Retinal pigment epithelial cell (primary cell): ENCODE measurements around the gene NPPA.
A peak's percentile ranks its signal among the peaks of the same experiment; 100 is the strongest.
"Not testable (repeated sequence)": the region's sequence is repeated elsewhere in the genome, so short reads cannot be mapped to it uniquely, and the experiment has no call there.

Experiments used
- DNase-seq: peaks from one replicate; pipeline ENCODE4 v3.0.0-alpha.2; 2010; ENCODE audit warnings: low read depth
- H3K4me3 ChIP-seq: 2 replicates; pipeline ENCODE4 v1.5.1; 2011; ENCODE audit warnings: mild to moderate bottlenecking, low read length, control low read depth, moderate library complexity
- TF ChIP-seq, protein P1 (sequence below): conservative IDR thresholded peaks from 2 replicates; pipeline ENCODE4 v1.5.1; 2011; ENCODE audit warnings: low read depth, low read length, control low read depth, inconsistent platforms

NPPA gene

DNA sequence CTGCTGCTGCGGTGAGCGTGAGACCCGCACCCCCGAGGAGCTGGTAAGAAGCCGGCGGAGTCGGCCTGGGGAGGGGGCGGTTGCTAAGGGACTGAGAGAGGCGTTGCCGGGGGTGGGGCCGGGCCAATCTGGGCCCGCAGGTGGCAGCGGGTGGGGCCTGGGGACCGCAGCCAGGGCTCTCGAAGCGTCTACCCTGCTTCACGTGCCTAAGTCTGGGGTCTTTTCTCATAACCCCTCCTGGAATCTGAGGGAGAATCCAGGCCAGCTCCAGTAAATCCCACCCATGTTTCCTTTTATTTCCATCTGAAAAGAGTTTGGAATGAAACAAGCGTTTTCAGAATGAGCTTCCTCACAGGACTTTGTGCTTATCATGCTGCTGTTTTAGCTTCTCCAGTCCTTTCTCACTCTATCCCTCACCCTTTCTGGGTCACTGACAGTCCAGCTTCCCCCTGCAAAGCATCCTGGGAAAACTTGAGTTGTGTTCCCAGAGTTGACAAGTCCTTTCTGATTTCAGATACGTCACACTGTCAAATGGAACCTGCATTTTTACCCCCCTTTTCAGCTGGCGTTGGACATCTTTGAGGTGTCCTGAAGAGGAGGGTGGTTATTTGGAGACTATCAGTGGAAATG lies 41.2 kb downstream of the NPPA start:
- DNase-seq: no peak
- peak overlapping the region; percentile 52 for H3K4me3 ChIP-seq
- TF ChIP-seq, protein P1, sequence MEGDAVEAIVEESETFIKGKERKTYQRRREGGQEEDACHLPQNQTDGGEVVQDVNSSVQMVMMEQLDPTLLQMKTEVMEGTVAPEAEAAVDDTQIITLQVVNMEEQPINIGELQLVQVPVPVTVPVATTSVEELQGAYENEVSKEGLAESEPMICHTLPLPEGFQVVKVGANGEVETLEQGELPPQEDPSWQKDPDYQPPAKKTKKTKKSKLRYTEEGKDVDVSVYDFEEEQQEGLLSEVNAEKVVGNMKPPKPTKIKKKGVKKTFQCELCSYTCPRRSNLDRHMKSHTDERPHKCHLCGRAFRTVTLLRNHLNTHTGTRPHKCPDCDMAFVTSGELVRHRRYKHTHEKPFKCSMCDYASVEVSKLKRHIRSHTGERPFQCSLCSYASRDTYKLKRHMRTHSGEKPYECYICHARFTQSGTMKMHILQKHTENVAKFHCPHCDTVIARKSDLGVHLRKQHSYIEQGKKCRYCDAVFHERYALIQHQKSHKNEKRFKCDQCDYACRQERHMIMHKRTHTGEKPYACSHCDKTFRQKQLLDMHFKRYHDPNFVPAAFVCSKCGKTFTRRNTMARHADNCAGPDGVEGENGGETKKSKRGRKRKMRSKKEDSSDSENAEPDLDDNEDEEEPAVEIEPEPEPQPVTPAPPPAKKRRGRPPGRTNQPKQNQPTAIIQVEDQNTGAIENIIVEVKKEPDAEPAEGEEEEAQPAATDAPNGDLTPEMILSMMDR: no peak

DNA sequence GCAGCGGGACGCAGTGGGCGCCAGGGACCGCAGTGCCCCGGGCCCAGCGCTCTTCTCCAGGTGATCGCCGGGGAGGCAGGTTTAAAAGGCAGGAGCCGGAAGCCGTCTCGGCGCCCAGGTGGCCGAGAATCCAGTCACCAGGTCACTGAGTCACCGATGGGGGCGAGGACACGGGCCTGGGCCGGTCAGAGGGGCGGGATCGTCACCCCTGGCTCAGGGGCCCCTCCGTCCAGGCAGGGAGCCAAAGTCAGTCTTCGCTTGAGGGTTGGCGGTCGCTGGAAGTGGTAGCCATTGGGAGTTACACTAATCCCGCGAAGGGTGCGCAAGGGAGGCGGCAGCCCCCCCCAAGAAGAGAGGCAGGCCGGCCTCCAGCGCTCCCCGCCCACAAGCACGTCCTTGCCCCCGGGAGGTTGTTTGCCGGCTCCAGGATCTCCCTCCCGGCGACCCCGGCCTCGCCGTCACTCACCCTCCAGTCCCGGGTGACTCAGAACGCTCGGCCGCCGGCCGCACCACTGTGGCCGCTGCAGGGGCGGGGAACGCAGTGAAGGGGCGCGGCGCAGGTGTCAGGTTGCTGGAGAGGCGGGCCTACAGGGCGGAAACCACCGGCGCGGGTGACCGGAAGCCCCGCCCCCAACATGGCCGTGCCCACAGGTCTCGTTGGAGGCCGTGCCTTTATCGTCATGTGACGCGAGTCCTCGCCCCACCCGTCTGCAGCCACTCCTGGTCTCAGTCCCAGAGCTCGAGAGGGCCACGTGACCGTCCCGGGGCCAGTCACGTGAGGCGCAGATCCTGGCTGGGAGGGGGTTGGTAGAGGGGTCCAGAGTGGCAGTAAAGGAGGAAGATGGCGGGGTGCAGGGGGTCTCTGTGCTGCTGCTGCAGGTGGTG lies 41.9 kb downstream of the NPPA start, which contains the start of the genes CLCN6 and MTHFR:
CLCN6 (plus strand) TSS at position 770 of the 885 bp plus-strand sequence; CDS start at position 842, 72 bp downstream.
MTHFR (minus strand) TSS at position 543 of the 885 bp plus-strand sequence. CDS start 2,848 bp downstream, outside the sequence.
- peak; percentile 96 for DNase-seq

DNA sequence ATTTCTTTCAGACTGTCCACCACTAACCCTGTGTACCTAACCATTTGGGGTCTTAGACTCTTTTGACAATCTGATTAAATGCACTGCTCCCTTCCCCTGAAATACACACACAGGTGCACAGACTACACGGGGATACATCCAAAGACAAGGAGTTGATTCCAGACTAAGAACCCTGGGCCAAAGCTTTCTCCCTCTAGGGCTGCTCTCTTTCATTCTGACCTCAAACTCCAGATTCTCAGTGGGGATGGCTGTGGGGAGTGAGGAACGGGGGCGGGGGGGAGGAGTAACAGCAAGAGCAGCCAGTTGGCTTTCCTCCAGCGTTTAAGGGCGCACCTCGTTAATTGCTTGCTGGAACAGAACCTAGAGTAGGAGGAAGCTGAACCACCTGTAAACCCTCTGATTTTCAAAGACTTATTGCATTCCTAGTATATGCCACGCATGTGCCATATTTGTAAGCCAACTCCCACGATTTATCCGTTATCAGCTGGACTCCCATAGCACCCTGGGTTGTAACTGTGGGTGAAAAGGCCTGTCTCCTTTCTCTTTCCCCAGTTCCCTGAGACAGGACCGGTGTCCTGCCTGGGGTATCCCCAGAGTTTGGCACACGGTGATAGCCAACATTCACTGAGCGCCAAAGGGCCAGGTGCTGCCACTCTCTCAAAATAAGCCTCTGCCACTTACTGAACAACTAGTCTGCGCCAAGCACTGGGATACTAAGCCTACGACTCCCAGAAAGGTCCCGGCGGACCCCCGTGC lies 42.7 kb downstream of the NPPA start:
- TF ChIP-seq, protein P1: no peak
- H3K4me3 ChIP-seq: peak overlapping the region; percentile 52
- peak; percentile 68 for DNase-seq

More for the DNA sequence above, 41.9 kb downstream of the NPPA start, which contains the start of the genes CLCN6 and MTHFR:
- TF ChIP-seq, protein P1: no peak
- H3K4me3 ChIP-seq: peak within 1 kb of the TSS; percentile 52

DNA sequence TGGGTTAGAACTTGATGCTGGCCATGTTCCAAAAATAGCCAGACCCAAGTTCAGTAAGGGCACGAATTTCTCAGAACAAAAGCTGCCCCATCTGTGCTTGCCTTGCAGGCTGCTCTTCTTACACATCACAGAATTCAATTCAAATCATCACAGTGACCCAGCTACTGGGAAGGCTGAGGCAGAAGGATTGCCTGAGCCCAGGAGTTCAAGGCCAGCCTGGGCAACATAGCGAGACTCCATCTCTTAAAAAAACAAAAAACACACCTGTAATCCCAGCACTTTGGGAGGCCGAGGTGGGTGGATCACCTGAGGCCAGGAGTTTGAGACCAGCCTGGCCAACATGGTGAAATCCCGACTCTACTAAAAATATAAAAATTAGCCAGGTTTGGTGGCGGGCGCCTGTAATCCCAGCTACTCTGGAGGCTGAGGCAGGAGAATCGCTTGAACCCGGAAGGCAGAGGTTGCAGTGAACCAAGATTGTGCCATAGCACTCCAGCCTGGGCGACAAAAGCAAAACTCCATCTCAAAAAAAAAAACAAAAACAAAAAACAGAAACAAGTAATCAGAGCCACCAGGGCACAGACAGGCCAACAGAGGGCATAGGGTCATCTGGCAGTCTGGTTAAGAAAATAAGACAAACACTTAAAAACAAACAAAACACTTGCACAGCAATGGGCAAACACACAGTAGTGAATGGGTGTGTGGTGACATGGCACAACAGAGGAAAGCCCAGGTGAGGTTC lies 43.5 kb downstream of the NPPA start:
- H3K4me3 ChIP-seq: peak overlapping the region; percentile 68
- DNase-seq: not testable (repeated sequence)

DNA sequence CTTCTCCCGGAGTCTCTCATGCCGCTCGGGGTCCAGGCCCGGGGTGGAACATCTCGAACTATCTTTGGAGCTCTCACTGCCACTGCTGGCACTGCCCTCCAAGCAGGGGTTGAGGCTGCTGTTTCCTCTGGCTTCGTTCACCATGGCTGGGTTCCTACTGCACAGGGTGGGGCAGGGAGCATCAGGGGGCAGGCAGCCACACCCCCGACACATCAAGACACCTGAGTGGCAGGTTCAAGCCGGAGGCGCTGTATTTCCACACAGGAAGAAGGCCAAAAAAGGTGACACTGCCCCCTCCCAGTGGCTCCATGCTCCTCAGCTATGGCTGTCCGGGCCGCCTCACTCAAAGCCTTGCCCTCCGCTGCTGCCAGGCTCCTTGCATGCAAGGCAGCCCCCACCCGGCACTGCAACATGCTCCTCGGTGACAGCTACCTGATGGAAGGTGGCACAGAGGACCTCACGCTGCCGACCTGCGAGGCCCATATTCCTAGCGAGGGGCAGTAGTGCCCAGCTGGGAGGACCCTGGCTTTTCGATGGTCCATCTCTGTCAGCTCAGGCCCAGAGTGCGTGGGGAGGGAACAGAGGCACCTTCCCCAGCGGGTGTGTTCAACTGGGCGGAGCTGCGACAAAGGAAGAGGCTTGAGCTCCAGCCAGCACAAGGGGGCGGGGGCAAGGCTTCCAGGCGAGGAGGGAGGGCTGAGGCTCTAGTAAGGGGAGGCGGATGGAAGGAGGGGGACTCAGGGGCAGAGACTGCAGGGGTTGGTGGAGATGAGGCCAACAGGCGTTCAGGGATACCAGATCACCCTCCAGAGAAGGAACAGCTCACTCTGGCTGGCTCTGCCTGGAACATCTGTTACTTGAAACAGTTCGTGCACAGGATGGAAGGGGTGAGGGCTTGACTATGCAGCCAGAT lies 44.4 kb downstream of the NPPA start:
- peak overlapping the region; percentile 68 for H3K4me3 ChIP-seq
- TF ChIP-seq, protein P1: no peak
- peak; percentile 83 for DNase-seq

DNA sequence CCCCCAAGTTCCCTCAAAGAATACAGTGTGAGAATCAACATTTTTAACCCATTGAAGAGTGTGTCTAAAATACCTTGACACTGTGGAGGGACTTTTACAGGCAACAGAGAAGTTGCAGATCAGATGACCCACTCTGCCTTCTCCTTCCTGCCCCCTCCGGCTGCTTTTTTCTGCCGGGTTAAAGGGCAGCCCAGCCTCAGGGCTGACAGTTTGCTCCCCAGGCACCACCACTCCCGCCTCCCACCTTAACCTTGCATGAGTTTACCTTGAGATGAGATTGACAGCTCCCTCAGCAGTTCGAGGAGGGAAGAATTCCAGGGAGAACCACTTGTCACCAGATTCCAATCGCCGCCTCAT lies 45.0 kb downstream of the NPPA start:
- TF ChIP-seq, protein P1: no peak
- DNase-seq: no peak
- H3K4me3 ChIP-seq: peak overlapping the region; percentile 68
